C4-2B (cell line): ENCODE results near the gene CTNNA3.

ENCODE experiments used
- H3K27ac ChIP-seq: fragments of 450-650 bp; 2 replicates; pipeline ENCODE4 v1.5.1; 2017
- CTCF ChIP-seq: fragments of 450-650 bp; conservative IDR thresholded peaks from 2 replicates; pipeline ENCODE4 v1.5.1; 2017; ENCODE audit warnings: mild to moderate bottlenecking
- ZFX ChIP-seq: fragments of 450-650 bp; IDR thresholded peaks from 2 replicates; pipeline ENCODE4 v1.6.1; 2017

Gene CTNNA3

GRCh38 chr10:66292922-66293321, 1403.1 kb downstream of the CTNNA3 start:
- TF ChIP-seq CTCF (no peak), ZFX (no peak)
- H3K27ac ChIP-seq, result no peak overlapping the region

GRCh38 chr10:66292456-66292855, 1403.5 kb downstream of the CTNNA3 start:
- no peak overlapping the region for H3K27ac ChIP-seq
- TF ChIP-seq ZFX (no peak), CTCF (no peak)

GRCh38 chr10:66291133-66291532, 1404.9 kb downstream of the CTNNA3 start:
- TF ChIP-seq CTCF, result no peak
- TF ChIP-seq ZFX, result no peak
- H3K27ac ChIP-seq, result no peak overlapping the region

- no peak overlapping the region for H3K27ac ChIP-seq
- TF ChIP-seq ZFX (no peak), CTCF (no peak)
Observed at GRCh38 chr10:66284621-66285020, 1411.4 kb downstream of the CTNNA3 start.

- no peak overlapping the region for H3K27ac ChIP-seq
- TF ChIP-seq CTCF, result no peak
- TF ChIP-seq ZFX, result no peak
Observed at GRCh38 chr10:66283874-66284464, 1412.0 kb downstream of the CTNNA3 start.

GRCh38 chr10:66283064-66283463, 1412.9 kb downstream of the CTNNA3 start:
- H3K27ac ChIP-seq, result no peak overlapping the region
- TF ChIP-seq ZFX, result no peak
- TF ChIP-seq CTCF, result no peak

- H3K27ac ChIP-seq, result no peak overlapping the region
- TF ChIP-seq ZFX (no peak), CTCF (no peak)
Observed at GRCh38 chr10:66281327-66281726, 1414.7 kb downstream of the CTNNA3 start.
